Measurements from ENCODE around the gene FSTL4.

The FSTL4 gene

DNA sequence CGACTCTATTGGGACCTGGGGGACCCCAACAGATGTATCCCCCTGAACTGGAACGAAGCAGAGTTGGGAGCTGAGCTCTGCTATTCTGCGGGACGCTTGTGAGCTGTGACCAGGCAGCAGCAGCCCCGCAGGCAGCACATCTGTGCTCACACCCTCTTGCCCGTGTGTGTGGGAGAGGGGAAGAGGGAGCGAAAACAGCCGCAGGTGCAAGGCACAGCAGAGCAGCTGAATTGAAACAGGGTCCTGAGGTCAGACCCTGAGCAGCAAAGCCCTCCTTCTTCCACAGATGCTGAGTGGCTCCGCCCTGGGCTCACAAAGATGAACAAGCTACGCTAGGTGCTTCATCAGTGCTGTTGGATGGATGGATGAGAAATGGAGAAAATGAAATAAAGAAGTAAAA is 361.8 kb downstream of the FSTL4 start:
- DNase-seq (ENCODE audit: low read depth in 4 of 4, low spot score in 1 of 4) = no peak

DNA sequence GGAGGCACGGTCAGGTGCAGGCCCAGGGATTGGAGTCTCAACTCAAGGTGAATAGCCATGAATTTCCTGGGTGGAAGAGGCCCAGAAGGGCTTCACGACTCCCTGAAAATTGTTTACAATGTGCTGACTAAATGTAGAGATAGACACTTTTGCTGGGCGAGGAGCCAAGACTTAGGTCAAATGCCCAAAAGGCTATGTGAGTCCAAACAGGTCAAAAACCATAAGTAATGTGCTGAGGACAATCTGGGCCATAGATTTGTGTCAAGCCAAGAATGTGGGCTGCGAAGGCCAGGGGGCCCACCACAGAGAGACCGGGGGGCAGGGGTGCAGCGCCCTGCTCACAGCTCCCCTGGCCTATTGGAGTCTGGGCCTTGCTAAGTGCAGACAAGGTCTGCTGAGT is 362.7 kb downstream of the FSTL4 start:
- DNase-seq (ENCODE audit: low read depth in 4 of 4, low spot score in 1 of 4) = no peak

DNA sequence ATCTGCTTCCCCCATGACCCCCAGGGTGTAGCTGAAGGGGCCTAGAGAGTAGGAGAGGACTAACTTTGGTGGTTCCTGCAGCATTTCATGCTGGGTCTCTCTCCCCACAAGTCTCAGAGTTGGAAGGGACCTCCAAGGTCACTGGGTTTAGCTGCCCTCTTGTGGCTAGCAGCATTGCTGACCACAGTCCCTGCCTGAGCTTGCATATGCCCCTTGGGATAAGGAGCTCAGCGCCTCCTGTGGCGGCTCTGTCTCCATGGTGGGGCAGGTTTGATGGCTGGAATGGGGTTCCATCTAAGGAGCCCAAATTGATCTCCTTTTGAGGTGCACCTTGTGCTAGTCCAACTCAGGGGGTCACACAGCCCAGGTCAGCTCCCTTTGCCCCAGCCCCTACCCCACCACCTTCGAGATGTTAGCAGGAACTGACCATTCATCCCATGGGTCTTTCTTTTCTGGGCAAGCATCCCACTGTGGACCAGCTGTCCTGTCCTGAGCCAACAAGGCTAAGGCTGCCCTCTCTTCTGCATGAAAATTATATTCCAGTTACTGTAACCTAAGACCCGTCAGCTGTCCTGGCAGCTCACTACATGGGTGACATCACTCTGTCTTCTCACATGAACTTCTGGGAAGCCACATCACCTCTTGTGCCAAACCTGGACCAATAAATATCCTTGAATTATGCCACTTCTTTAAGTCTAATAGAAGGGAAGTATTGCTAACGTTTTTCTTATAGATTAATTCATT is 364.3 kb downstream of the FSTL4 start:
- DNase-seq (ENCODE audit: low read depth in 4 of 4, low spot score in 1 of 4) = no peak

DNA sequence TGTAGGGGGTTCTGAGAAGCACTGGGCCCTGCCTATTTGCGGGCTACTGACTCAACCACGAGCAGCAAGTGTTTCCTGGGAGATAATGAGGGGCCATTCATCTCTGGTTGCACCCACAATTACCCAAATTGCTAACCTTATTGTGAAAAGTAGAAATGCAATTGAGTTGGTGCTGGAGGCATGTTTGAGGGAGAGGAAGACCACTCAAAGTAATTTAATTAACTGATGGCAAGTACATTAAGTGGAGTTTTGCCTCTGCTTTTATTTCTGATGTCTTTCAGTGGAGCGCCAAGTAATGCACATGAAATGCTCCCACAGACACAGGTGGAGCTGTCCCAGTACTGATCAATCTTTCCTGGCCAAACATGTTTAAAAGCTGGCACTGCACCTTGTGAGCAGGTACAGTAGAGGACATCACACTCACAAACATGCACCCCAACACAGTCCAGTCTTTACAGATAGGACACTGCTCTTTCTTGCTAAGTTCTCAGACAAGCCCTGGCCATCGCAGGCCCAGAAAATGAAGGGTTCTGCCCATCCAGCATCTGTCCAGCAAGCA is 365.1 kb downstream of the FSTL4 start:
- DNase-seq (ENCODE audit: low read depth in 4 of 4, low spot score in 1 of 4) = no peak

DNA sequence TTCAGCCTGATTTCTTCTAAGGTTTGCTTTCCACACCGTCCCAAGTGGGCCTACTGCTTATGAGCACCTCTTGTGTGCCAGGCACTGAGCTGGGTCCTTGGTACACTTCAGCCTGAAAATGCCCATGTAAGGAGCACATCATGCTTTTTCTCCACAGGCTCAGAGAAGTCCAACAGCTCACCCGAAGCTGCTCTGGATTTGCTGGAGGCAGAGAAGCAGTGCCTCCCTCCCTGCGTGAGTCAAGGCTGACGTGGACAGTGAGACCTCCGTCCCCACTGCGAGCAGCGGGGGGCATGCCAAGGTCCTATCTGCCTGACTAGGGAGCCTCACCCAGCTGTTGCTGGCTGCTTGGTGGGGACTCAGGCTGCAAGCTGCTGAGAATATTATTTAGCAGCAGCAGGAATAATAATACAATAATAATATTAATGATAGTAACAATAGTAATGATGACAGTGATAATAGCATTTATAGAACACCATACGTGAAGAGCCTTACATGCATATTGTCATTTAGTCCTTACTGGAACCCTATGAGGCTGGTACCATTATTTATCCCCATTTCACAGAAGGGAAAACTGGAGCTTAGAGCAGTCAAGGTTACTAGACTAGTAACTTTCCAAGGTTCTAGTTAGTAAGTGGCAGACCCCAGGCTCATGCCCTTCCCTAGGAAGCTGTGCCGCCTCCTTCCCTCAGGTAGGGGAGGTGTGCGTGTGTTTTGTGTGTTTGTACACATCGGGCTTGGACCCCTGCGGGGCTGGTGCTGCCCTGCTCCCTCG is 365.8 kb downstream of the FSTL4 start:
- no peak for DNase-seq (ENCODE audit: low read depth in 4 of 4, low spot score in 1 of 4)

DNA sequence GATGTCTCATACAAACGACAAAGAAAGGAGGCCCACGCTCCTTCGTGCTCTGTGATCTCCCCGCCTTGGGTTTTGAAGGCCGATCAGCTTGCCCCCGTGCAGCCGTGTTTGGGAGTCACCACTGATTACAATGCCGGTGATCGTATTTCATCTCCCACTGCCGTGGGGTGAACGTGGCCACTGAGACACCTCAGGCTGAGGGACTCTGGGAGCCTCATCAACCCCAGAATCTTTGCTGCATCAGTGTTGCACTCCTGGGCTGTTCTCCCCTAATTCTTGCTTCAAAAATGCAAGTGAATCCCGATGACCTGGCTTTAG is 366.3 kb downstream of the FSTL4 start:
- DNase-seq (ENCODE audit: low read depth in 4 of 4, low spot score in 1 of 4) = no peak

DNA sequence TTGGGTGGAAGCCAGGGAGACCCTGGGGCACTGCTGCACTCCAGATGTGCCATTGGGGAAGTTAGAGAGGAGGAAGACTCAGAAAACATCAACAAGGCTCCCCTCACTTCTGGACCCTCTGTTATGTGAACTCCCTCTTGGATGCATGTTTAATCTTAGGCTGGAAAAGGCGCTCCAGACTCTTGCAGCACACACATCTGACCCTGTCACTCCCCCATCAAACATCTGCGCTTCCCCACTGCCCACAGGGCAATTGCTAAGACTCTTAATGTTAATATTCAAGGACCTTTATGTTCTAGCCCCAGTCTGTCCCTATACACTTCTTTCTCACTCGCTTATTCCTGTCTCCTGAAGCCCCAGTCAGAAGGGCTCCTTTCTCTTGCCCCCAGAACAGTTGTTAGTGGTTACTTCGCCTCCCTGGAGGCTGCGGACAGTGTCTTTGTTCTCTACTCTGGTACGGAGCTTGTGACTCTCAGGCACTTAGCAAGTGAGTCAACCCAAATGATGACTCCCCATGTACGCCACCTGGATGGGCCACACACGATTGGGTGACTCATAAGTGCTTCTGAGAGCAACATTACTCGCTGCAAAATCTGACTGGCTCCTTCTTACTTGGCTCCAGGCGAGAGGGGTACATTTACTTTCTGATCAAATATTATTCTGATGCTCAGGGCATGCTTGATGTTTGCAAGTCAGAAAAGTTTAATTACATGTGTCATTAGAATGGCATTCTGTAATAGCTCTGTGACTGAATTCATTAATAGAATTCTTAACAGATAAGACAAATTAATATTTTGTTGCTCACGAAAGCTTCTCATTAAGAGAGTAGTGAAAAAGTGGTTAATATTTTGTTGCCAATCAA is 366.9 kb downstream of the FSTL4 start:
- peak in 3 of 4 experiments; percentile 4 to 23 (median 22) for DNase-seq (ENCODE audit: low read depth in 4 of 4, low spot score in 1 of 4)

DNA sequence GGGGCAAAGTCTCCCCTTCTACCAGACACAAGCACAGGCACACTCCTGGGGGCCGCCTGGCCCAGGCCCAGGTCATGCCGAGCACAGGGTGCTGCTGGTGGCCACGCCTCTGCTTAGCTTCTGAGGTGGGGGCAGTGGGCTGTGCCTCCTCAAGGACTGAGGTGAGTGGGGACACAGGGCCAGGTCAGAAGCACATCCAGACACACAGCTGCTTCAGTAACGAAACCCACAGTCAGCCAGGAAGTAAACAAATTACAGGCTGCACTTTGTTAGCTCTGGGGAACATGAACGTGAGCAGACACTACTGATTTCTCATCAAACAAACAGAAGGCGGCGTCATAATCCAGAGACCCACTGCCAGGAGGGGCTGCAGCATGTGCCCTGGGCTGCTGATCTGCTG is 368.1 kb downstream of the FSTL4 start:
- DNase-seq (ENCODE audit: low read depth in 4 of 4, low spot score in 1 of 4) = no peak

DNA sequence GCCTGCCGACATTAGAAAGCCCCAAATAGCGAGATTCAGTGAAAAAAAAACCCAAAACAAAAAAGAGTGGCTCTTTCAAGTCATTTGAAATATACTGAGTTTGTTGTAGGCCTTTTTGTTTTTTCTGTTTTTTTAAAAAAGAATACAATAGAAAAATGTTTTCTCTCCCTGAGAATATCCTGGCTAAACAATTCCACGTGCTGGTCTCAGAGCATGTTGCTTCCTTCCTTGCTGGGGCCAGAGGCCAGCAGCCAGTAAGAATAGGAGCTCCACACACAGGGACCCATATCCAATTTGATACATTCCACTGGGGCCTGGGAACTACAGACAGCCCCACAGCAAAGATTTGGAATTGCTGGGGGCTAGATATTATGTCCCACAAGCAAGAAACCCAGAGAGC is 369.1 kb downstream of the FSTL4 start:
- no peak for DNase-seq (ENCODE audit: low read depth in 4 of 4, low spot score in 1 of 4)

DNA sequence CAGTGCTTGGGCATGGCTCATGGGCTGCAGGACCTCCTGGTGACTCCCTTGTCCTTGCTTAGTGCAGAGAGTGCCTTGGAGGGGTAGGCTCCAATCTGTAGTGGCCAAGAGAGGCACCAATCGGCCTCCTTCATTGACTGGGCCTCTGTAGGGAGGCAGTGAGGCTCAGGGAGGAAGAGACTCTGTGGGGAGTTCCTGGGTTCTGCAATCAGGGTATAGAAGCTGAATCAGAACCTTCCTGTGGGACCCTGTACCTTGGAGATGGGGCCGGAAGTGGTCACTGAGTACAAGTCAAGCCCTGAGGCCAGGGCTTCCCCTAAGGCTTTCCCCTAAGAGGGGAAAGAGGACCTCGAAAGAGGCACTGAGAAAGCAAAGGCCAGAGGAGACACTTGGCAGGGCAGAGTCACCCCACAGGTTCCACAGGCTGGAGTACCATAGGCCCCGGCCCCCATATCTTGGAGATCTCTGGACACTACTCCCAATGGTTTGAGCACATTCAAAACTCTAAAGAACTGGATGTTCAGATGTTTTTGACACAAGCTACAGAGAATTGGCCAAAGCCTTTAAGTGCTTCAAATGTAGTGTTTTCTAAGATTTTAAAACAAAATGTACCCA is 370.0 kb downstream of the FSTL4 start:
- DNase-seq (ENCODE audit: low read depth in 4 of 4, low spot score in 1 of 4) = no peak

DNA sequence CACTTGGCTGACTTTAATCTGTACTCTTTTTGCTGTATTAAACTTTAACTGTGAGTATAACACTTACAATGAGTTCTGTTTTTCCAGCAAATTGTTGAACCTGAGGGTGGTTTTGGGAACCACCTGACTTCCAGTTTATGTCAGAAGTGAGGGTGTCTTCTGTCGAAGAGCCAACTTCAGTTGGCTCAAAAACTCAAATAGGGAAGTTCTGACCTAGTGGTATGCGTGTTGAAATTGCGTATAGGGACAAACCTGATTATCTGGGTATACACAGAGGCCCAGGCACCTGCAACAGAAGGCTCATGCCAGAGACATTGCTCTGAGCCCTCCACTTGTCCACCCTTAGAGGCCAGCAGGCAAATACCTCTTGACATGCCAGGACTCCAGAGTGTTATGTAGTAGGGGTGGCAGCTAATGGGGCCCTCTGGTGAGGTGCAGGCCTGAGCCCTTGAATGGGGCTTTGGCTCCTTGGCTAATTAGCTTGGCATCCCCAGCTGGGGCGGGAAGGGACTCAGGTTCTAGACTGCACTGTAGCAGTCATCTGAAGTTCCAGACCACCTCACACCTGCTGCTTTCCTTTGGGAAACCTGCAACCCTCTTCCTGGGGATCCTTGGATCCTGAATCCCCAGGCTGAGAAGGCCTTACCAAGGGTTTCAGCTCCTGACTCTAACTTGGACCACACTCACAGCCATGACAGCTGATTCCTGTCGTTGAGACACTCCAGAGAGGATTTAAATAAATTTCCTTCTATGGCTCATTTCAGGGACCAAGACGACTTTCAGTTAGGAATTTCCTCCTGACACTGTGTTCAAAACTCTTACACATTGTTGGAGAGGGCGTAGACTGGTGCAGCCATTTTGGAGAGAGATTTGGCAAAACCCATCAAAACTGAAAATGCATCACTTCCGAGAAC is 370.9 kb downstream of the FSTL4 start:
- no peak for DNase-seq (ENCODE audit: low read depth in 4 of 4, low spot score in 1 of 4)

DNA sequence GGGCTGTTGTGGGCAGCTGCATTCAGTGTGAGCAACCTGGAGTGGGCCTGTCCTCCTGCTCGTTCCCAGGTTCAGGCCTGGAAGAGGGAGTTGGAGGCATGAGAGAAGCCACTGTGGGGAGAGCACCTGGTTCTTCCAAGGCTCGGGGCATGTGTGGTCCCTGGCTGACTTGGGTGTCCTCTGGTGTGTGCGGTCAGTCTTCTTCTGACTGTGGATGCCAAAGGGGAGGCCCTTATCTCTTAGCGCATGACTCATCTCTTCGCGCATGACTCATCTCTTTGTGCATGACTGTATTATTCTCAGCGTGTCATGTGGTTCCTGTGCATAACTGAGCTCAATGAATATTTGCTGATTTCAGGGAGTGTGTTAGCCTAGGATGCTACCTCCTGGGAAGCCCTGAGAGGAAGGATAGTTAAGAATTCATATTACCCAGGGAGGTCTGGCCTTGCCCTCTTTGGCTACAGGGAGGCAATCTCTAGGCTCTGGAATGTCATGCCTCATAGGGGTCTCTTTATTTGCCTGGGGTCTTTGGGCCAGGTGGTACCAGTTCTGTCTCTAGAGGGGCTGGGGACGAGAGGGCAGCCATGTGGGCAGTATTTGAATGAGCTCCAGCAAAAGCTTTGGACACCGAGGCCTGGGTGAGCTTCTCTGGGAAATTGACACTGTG is 371.8 kb downstream of the FSTL4 start:
- peak in 3 of 4 experiments; percentile 5 to 26 (median 13) for DNase-seq (ENCODE audit: low read depth in 4 of 4, low spot score in 1 of 4)

DNA sequence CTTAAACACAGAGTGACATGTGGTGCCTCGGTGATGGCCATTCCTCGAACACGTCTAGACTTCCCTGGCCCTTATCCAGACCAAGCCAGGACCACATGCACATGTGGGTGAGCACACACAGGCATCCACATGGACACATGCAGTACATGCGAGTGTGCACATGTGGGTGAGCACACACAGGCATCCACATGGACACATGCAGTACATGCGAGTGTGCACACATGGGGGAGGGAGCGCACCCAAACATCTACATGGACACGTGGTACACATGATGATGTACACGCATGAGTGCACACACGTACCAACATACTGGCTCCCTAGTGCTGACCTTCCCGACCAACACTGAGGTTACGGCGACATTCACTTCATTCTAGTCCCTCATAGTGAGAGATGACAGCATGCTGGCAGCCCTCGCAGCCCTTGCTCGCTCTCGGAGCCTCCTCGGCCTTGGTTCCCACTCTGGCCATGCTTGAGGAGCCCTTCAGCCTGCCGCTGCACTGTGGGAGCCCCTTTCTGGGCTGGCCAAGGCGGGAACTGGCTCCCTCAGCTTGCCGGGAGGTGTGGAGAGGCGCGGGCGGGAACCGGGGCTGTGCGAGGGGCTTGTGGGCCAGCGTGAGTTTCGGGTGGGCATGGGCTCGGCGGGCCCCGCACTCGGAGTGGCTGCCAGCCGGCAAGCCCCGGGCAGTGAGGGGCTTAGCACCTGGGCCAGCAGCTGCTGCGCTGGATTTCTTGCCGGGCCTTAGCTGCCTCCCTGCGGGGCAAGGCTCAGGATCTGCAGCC is 373.7 kb downstream of the FSTL4 start:
- no peak for DNase-seq (ENCODE audit: low read depth in 4 of 4, low spot score in 1 of 4)

DNA sequence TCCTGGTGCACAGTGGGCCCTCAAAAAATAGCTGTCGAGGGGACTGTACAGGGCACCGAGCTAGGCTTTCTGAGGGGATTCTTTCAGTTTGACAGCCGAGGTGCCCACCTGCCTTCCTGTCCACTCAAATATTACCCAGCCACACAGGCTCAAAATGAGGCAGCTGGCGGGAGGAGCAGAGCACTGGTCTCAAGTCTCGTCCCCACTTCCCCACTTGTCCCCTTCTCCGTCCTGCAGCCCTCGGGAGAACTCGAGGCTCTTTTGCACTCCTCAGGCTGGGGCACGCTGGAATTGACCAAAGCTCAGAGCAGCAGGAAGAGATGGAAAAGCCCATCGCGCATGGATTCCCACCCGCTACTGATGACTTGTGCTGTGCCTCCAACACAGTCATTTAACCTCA is 375.4 kb downstream of the FSTL4 start:
- DNase-seq (ENCODE audit: low read depth in 4 of 4, low spot score in 1 of 4) = no peak

DNA sequence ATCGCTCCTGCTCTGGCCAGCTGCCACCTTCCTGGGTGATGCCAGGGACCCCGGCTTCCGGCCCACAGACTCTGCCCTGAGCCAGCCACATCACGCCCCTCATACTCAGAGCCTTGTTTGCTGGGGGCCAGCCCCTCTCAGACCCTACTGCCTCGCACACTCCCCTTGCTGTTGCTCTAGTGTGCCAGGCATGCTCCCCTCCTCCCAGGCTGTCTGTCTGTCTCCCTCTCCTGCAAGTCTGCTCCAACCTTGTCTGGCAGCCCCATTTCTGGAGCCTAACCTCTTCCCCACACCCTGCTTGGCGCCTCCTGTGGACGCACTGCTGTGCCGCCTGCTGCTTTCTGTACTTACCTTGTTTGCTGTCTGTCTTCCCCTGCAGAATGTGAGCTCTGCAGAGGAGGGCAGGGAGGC is 375.8 kb downstream of the FSTL4 start:
- no peak for DNase-seq (ENCODE audit: low read depth in 4 of 4, low spot score in 1 of 4)

DNA sequence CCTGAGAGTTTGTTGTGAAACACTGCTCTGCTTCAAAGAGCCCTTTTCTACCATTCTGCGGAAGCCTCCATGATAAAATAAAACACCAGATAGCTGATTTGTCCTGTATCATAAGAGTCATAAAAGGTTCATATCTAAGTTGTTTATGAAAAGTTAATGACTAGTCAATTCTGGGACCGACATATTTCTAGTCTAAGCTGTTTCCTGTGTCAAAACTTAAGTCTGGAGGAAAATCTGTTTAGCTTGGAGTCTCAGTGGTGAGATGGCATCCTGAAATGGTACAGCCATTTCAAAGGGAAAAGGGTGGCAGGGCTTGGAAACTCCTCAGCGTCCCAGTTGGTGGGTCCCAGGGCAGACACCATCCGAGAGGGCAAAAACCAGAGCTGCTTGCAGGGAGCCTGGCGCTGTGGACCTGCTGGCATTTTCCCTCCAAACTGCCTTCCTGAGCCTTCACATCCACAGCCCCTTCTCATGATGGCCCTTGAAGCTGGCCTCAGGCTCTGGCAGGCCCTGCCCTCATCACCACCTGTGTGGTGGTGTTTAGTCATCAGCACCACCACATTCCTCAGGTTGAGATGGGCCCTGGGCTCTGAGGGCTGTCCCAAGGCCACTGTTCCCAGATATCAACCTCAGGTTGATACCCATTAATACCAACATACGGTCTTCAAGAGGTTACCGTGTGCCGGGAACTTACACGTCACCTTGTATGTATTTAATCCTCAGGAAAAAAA is 376.5 kb downstream of the FSTL4 start:
- no peak for DNase-seq (ENCODE audit: low read depth in 4 of 4, low spot score in 1 of 4)

DNA sequence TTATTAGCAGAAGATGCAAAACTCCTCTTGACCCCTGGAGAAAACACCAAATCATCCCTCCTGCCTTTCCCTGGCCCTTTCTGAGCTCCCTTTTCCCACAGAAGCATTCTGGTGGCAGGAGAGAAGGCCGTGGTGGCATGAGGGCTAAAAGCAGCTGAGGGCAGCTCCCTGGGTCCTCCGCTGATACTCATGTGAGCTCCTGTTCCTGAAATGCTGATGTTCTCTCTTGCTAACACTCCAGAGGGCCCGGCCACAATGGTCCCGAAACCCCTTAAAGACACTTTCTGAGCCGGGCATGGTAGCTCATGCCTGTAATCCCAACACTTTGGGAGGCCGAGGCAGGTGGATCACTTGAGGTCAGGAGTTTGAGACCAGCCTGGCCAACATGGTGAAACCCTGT is 377.4 kb downstream of the FSTL4 start:
- DNase-seq (ENCODE audit: low read depth in 4 of 4, low spot score in 1 of 4) = no peak

DNA sequence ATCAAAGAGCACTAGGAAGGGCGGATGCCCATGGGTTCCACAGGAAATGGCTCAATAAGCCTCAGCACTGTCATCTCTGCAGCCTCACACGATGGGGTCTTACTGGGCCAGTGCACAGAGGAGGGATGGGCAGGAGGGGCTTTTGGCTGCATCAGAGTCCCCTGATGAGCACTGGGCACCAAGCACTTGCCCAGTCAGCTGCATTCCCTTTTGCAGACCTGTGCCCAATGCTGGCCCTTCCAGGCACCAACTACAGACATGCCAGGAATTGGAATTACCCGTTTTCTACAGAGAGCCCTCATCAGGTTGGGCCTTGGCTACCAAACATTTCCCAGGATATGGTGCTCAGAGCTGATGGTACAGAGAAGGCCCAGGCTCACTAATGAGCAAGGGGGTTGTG is 378.1 kb downstream of the FSTL4 start:
- no peak for DNase-seq (ENCODE audit: low read depth in 4 of 4, low spot score in 1 of 4)
